Parathyroid adenoma (tissue), 2 donors: Measurements from ENCODE around the gene LHFPL3.

Source experiments
- H2AFZ ChIP-seq: fragments of 300-600 bp; sonication (generic); one replicate; pipeline ENCODE4 v1.7.0; 2017; ENCODE audit warnings: antibody characterized with exemption, mild to moderate bottlenecking
- H3K27ac ChIP-seq: fragments of 300-600 bp; sonication (generic); one replicate; pipeline ENCODE4 v1.7.0; 2017
- H3K27me3 ChIP-seq: fragments of 300-600 bp; sonication (generic); one replicate; pipeline ENCODE4 v1.7.0; 2017; ENCODE audit warnings: low read length; ENCODE audit not compliant: control insufficient read depth, insufficient read depth
- H3K36me3 ChIP-seq: fragments of 300-600 bp; sonication (generic); one replicate; pipeline ENCODE4 v1.7.0; 2017; ENCODE audit warnings: low read length; ENCODE audit not compliant: control insufficient read depth, insufficient read depth
- H3K4me1 ChIP-seq: fragments of 300-600 bp; sonication (generic); one replicate; pipeline ENCODE4 v1.7.0; 2017; ENCODE audit warnings: control low read depth
- H3K4me2 ChIP-seq: fragments of 300-600 bp; sonication (generic); one replicate; pipeline ENCODE4 v1.7.0; 2017; ENCODE audit warnings: low read length
- H3K4me3 ChIP-seq: fragments of 300-600 bp; sonication (generic); one replicate; pipeline ENCODE4 v1.7.0; 2017; ENCODE audit warnings: low read depth, low read length
- H3K79me2 ChIP-seq: fragments of 300-600 bp; sonication (generic); one replicate; pipeline ENCODE4 v1.7.0; 2017; ENCODE audit warnings: control low read depth
- H3K9ac ChIP-seq: fragments of 300-600 bp; sonication (generic); one replicate; pipeline ENCODE4 v1.7.0; 2017; ENCODE audit warnings: mild to moderate bottlenecking
- H3K9me3 ChIP-seq: fragments of 300-600 bp; sonication (generic); one replicate; pipeline ENCODE4 v1.7.0; 2017; ENCODE audit warnings: low read length; ENCODE audit not compliant: control insufficient read depth
- TF ChIP-seq, protein P1 (sequence below): fragments of 300-600 bp; sonication (generic); IDR thresholded peaks from one replicate; pipeline ENCODE4 v1.7.0; 2017; ENCODE audit warnings: antibody characterized with exemption, mild to moderate bottlenecking
- donor health status: primary hyperparathyroidism.

Gene LHFPL3

DNA sequence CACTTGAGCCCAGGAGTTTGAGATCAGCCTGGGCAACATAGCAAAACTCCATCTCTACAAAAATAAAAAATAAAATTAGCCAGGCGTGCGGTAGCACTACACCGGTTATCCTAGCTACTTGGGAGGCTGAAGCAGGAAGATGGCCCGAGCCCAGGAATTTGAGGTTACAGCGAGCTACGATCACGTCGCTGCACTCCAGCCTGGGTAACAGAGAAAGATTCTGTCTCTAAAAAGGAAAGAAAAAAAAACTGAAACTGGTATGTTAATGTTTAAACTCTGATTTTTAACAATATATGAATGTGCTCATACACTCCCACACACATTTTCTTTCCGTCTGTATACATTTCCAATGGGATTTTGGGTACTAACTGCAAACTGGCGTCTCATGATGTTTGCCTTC, 545.0 kb downstream of the LHFPL3 start:
- H3K36me3 ChIP-seq, result no peaks in the 10 kb centered on the region
- no peak overlapping the region for H3K4me2 ChIP-seq
- H2AFZ ChIP-seq, result no peak overlapping the region
- H3K27me3 ChIP-seq, result no peaks in the 10 kb centered on the region
- no peaks in the 10 kb centered on the region for H3K79me2 ChIP-seq
- no peaks in the 10 kb centered on the region for H3K9me3 ChIP-seq
- H3K4me3 ChIP-seq, result no peak overlapping the region
- H3K27ac ChIP-seq, result no peak overlapping the region
- TF ChIP-seq, protein P1, sequence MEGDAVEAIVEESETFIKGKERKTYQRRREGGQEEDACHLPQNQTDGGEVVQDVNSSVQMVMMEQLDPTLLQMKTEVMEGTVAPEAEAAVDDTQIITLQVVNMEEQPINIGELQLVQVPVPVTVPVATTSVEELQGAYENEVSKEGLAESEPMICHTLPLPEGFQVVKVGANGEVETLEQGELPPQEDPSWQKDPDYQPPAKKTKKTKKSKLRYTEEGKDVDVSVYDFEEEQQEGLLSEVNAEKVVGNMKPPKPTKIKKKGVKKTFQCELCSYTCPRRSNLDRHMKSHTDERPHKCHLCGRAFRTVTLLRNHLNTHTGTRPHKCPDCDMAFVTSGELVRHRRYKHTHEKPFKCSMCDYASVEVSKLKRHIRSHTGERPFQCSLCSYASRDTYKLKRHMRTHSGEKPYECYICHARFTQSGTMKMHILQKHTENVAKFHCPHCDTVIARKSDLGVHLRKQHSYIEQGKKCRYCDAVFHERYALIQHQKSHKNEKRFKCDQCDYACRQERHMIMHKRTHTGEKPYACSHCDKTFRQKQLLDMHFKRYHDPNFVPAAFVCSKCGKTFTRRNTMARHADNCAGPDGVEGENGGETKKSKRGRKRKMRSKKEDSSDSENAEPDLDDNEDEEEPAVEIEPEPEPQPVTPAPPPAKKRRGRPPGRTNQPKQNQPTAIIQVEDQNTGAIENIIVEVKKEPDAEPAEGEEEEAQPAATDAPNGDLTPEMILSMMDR, result no peak
- H3K4me1 ChIP-seq, result no peaks in the 10 kb centered on the region
- no peak overlapping the region for H3K9ac ChIP-seq

DNA sequence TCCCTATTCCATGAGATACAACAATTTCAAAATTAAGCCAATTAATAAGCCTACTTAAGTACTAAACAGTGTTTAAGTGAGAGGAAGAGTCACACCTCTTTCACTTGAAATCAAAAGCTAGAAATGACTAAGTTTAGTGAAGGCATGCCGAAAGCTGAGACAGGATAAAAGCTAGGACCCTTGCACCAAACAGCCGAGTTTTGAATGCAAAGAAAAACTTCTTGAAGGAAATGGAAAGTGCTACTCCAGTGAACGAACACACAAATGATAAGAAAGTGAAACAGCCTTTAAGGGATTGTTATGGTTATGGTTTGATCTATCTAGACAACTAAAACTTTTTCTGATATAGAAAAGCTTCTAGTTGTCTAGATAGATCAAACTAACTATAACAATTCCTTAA, 550.2 kb downstream of the LHFPL3 start:
- Histone ChIP-seq H3K9me3 (no peaks in the 10 kb centered on the region), H3K36me3 (no peaks in the 10 kb centered on the region), H3K4me2 (no peak overlapping the region), H2AFZ (no peak overlapping the region), H3K27me3 (no peaks in the 10 kb centered on the region), H3K9ac (no peak overlapping the region), H3K27ac (no peak overlapping the region), H3K4me3 (no peak overlapping the region), H3K4me1 (no peaks in the 10 kb centered on the region), H3K79me2 (no peaks in the 10 kb centered on the region)
- TF ChIP-seq, protein P1, result no peak

DNA sequence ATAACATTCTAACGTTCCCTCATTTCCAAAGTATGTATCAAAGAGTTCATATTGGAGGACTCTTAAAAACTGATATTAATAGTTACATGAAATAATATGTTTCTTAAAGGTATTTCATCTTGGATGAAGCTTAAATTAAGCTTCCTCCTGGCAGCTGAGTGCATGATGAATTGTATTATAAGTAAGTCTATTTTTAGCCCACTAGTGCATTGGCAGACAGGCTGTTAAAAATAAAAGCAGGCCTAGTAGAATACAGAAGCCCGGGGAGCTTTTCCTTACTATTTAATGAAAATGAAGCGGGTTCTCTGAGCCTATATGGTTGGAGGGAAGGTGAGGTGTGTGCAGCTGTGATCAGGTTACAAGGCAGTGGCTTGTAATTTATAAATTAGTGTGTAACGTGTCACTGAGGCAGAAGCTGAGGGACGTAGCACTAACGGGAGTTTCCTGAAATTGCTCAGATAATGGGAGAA, 554.9 kb downstream of the LHFPL3 start:
- no peak overlapping the region for H3K4me2 ChIP-seq
- H3K27ac ChIP-seq, result no peak overlapping the region
- TF ChIP-seq, protein P1, result no peak
- H3K27me3 ChIP-seq, result no peaks in the 10 kb centered on the region
- H3K79me2 ChIP-seq, result no peaks in the 10 kb centered on the region
- H3K4me3 ChIP-seq, result peak overlapping the region; percentile 6
- no peaks in the 10 kb centered on the region for H3K9me3 ChIP-seq
- no peak overlapping the region for H2AFZ ChIP-seq
- H3K36me3 ChIP-seq, result no peaks in the 10 kb centered on the region
- H3K9ac ChIP-seq, result no peak overlapping the region
- H3K4me1 ChIP-seq, result no peaks in the 10 kb centered on the region

DNA sequence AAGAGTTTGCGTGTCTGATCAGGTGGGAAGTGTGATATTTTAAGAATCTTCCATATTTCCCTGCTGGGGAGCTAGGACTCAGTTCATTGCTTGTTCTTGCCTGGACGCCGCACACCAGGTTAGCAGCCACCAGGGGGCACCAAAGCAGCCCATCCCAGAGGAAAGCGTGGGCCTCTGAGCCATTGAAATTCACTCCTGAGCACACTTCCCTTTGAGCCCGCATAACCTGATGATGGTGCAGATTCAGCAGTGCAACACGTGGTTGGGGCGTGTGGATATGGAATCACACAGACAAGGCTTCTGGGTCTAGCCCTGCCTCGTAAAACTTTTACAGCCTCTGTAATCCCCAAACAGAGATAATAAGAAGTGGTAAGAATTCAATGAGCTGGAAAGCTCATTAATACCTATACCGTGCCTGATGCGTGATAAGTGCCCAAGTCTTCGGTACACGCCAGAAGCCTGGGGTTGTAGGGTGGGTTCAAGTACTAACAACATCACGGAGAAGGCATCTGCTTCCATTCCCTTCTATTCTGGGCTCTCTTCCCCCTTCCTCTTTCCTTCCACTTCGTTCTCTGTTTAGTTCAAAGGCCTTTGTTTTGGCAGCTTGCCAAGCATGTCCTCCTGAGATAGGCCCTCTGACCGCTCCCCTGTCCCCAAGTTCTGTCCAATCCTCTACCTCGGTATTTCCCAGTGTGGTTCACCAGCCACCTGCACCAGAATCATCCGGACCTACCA, 555.5 kb downstream of the LHFPL3 start:
- H3K9ac ChIP-seq, result no peak overlapping the region
- H3K27me3 ChIP-seq, result no peaks in the 10 kb centered on the region
- H3K4me3 ChIP-seq, result peak overlapping the region; percentile 6

More for the DNA sequence above, 555.5 kb downstream of the LHFPL3 start:
- no peaks in the 10 kb centered on the region for H3K9me3 ChIP-seq
- TF ChIP-seq, protein P1, result peak; percentile 87
- H3K36me3 ChIP-seq, result no peaks in the 10 kb centered on the region
- no peak overlapping the region for H2AFZ ChIP-seq
- no peak overlapping the region for H3K27ac ChIP-seq
- no peaks in the 10 kb centered on the region for H3K79me2 ChIP-seq
- H3K4me1 ChIP-seq, result no peaks in the 10 kb centered on the region
- H3K4me2 ChIP-seq, result peak overlapping the region; percentile 35
